ENCODE results near the gene TIMM8B. TPM values are rescaled to one million over a fixed set of nuclear protein-coding genes. Genes with fewer than 3 reads are reported as not detected.

TIMM8B gene
- total and polyA plus RNA-seq, 9 of the 15 experiments (the other 6 are each of a cell fraction or from before 2014, with no cell fraction given) = 95.8 to 338 (median 145) TPM

DNA sequence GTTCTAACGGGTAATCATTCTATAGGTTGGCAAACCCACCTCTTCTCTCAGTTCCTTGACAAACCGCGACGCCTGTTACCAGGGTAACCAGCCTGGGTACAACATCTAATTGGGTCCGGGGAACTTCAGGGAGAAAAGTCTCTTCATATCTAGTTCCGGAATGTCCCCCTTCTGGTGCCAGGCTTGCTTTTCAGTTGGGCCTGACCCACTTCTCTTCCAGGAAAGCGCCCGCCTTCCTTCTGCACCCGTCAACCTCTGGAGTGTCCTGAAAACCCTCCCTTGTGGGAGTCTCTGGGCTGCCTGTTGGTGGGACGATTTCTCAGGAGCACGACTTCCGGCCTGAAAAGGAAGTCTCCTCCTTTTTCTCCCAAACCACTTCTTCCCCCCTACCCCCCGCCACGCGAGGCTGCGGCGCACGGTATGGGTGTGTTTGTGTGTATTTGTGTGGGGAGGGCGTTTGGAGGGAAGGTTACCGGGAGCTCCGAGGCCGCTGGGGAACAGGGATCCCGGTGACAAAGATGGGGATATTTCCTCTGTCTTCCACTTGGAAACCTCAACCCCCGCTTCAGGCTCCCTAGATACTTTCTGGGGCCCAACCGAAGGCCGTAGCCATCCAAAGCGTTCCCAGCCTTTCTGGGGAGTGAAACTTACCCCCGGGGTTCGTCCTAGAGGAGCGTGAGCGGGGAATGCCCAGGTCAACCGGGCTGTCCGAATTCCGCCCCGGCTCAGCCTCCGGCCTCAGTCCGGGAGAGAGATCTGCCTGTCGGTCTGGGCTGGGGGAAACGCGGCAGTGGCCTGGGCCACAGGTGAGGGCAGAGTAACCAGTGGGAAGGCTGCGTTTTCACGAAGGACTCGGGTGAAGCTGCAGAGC is 12.4 kb downstream of the TIMM8B start, which contains the start of the genes NKAPD1 and PIH1D2 (continued):
- TF ChIP-seq, protein P1, sequence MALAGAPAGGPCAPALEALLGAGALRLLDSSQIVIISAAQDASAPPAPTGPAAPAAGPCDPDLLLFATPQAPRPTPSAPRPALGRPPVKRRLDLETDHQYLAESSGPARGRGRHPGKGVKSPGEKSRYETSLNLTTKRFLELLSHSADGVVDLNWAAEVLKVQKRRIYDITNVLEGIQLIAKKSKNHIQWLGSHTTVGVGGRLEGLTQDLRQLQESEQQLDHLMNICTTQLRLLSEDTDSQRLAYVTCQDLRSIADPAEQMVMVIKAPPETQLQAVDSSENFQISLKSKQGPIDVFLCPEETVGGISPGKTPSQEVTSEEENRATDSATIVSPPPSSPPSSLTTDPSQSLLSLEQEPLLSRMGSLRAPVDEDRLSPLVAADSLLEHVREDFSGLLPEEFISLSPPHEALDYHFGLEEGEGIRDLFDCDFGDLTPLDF (CRISPR knock-in tag; IDR thresholded peaks at IDR 0.05) = peak; percentile 83; the same call in 1 of the 2 replicates
- TF ChIP-seq SNRNP70 (optimal IDR thresholded peaks at IDR 0.05; ENCODE audit: low read depth, low read length) = no peak
- no peak for TF ChIP-seq REST (IDR thresholded peaks at IDR 0.05; ENCODE audit: borderline replicate concordance)
- 0 out of 2 replicates have a peak, but pooled peaks have one; percentile 47 for TF ChIP-seq REST (CRISPR knock-in tag; IDR thresholded peaks at IDR 0.05; ENCODE audit: low read depth)
- TF ChIP-seq, protein P2, sequence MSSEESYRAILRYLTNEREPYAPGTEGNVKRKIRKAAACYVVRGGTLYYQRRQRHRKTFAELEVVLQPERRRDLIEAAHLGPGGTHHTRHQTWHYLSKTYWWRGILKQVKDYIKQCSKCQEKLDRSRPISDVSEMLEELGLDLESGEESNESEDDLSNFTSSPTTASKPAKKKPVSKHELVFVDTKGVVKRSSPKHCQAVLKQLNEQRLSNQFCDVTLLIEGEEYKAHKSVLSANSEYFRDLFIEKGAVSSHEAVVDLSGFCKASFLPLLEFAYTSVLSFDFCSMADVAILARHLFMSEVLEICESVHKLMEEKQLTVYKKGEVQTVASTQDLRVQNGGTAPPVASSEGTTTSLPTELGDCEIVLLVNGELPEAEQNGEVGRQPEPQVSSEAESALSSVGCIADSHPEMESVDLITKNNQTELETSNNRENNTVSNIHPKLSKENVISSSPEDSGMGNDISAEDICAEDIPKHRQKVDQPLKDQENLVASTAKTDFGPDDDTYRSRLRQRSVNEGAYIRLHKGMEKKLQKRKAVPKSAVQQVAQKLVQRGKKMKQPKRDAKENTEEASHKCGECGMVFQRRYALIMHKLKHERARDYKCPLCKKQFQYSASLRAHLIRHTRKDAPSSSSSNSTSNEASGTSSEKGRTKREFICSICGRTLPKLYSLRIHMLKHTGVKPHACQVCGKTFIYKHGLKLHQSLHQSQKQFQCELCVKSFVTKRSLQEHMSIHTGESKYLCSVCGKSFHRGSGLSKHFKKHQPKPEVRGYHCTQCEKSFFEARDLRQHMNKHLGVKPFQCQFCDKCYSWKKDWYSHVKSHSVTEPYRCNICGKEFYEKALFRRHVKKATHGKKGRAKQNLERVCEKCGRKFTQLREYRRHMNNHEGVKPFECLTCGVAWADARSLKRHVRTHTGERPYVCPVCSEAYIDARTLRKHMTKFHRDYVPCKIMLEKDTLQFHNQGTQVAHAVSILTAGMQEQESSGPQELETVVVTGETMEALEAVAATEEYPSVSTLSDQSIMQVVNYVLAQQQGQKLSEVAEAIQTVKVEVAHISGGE (CRISPR knock-in tag; IDR thresholded peaks at IDR 0.05) = peak; percentile 98 to 99 (median 99)
- peak; percentile 91; the same call in 1 of the 2 replicates for TF ChIP-seq DNMT1 (IDR thresholded peaks at IDR 0.05)
- no peak for TF ChIP-seq HNRNPK (IDR thresholded peaks at IDR 0.05; ENCODE audit: low read depth, low read length, poor library complexity, severe bottlenecking)
- TF ChIP-seq FOXA3 (CRISPR knock-in tag; conservative IDR thresholded peaks at IDR 0.05 in 1 of 2, IDR thresholded peaks at IDR 0.05 in 1 of 2) = no peak
- TF ChIP-seq TAF1 (IDR thresholded peaks at IDR 0.05; ENCODE audit: control insufficient read depth, extremely low read depth, insufficient read depth, low read length, severe bottlenecking) = peak; percentile 46
- no peak for TF ChIP-seq PCBP1 (IDR thresholded peaks at IDR 0.05; ENCODE audit: low read depth, low read length, poor library complexity, severe bottlenecking)
- TF ChIP-seq ZNF41 (CRISPR knock-in tag; conservative IDR thresholded peaks at IDR 0.05) = no peak
- no peak for TF ChIP-seq ZNF121 (CRISPR knock-in tag; conservative IDR thresholded peaks at IDR 0.05)
- TF ChIP-seq SOX6 (IDR thresholded peaks at IDR 0.05) = peak; percentile 65
